GM20431 (cell line): ENCODE data around the gene RNU11.
"Not testable (repeated sequence)": the region's sequence is repeated elsewhere in the genome, so short reads cannot be mapped to it uniquely, and the experiment has no call there.

Source experiments
- in situ Hi-C: fragments of 300-500 bp; cut with MseI, MboI; formaldehyde crosslinking; loops from one replicate; pipeline ENCODE4 v1.15.0; 2020; ENCODE audit warnings: low sequenced_read_pairs; ENCODE audit not compliant: unreplicated experiment

RNU11 gene

GRCh38 chr1:28648474-28649198, at the start of gene RNU11:
TSS of gene RNU11 (plus strand) at chr1:28648600.
- in situ Hi-C loops, result no loop called here

DNA sequence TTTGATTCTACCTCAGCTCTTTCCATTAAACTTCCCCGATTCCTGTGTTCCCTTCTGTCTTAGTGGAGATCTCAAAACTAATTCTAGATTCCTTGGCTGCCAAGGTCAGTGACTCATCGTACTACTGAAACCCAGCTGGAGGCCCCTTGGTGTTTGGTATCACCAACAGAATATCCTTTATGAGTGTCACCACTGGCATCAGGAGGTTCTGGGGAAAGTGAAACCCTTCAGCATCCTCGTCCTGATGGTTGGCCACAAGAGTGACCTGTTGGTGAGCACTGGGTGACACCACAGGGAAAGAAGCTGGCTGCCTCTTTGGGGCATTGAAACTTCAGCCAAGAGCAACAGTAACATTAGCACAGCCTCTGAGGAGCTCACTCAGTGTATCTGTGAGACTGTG, 46.7 kb upstream of the RNU11 start:
- in situ Hi-C loops, result loop anchor here (10.0 to 25.0 kb wide), 2 partner anchors 77 to 189 kb away; no protein-coding TSS in a partner anchor

- in situ Hi-C loops, result loop anchor here (10.0 to 25.0 kb wide), 2 partner anchors 78 to 190 kb away; no protein-coding TSS in a partner anchor
Measured at GRCh38 chr1:28602536-28603439, 45.6 kb upstream of the RNU11 start.

DNA sequence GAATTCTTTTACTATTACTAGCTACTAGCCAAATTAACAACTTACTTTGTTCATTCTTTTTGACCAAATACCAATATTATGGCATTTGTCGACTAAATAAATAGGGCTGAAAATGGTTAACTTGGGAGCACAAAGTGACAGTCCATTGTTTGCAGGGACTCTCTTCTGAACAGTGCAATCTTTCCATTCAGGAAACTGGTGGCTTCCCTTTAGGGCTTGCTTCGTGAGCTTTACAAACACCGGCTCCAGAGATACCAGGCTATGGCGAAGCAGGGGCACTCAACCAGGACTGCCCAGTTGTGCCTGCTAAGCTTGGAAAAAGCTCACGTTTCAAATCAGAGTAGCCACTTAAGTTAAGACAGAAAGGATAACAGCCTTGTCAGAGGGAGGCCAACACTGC, 44.0 kb upstream of the RNU11 start:
- in situ Hi-C loops, result loop anchor here (10.0 to 25.0 kb wide), 2 partner anchors 80 to 192 kb away; no protein-coding TSS in a partner anchor

DNA sequence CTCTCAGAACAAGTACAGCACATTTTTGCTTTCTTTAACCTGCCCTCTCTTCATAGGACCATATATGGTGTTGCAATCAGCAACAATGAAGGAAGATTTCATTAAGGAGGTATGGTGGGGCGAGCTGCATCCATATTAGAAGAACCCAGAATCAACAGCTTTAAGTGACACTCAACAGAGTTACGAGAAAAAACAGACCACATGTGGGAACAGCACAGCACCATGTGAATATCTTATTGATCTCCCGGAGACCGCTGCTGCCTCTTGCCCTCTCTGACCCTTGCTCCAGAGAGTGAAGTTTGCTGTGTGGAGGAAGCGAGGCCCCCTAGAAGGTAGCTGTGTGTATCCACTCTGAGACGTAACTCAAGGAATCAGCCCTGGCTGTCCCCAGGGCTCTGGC, 43.4 kb upstream of the RNU11 start:
- in situ Hi-C loops, result loop anchor here (10.0 to 25.0 kb wide), 2 partner anchors 80 to 193 kb away; no protein-coding TSS in a partner anchor

DNA sequence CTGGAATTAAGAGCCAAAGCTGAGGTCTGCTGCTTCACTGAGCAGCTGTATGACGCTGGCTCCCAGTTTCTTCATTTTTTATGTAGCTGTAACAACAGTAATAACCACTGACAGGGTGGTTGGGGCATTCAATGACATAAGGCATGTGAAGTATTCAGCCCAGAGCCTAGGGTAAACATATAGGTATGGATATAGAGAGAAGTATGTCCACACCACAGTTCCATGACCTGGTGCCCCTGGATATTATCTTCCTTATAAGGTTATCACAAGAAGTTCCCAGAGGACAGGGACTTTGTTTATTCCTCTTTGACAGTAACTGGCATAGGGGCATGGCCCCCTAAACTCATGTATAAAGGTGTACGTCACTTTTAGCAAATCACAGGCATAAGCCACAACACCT, 41.6 kb upstream of the RNU11 start:
- in situ Hi-C loops, result loop anchor here (10.0 to 25.0 kb wide), 2 partner anchors 82 to 194 kb away; no protein-coding TSS in a partner anchor

- in situ Hi-C loops, result loop anchor here (25.0 kb wide), 1 partner anchor 201 kb away; no protein-coding TSS in a partner anchor
Measured at GRCh38 chr1:28613175-28613574, 35.2 kb upstream of the RNU11 start.

- in situ Hi-C loops, result no loop called here
Measured at GRCh38 chr1:28631713-28632112, 16.7 kb upstream of the RNU11 start.

GRCh38 chr1:28632560-28632959, 15.8 kb upstream of the RNU11 start:
- in situ Hi-C loops, result no loop called here

DNA sequence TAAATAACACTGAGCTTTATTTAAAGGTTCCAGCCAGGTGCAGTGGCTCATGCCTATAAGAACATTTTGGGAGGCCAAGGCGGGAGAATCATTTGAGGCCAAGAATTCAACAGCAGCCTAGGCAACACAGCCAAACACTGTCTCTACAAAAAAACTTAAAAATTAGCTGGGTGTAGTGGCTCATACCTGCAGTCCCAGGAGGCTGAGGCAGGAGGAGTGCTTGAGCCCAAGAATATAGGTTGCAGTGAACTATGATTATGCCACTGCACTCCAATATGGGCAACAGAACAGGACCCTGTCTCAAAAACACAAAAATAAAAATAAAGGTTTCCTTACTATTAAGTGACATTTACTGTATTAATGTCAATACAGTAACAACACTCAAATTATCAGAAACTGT, 7.6 kb upstream of the RNU11 start:
- in situ Hi-C loops, result no loop called here

- in situ Hi-C loops, result no loop called here
Measured at GRCh38 chr1:28642056-28642846, 6.1 kb upstream of the RNU11 start.

- in situ Hi-C loops, result no loop called here
Measured at GRCh38 chr1:28642847-28643635, 5.4 kb upstream of the RNU11 start, which contains the start of gene TAF12. TSS of gene TAF12 (minus strand) at chr1:28643067. CDS start at chr1:28622081, 20,986 bp downstream.

DNA sequence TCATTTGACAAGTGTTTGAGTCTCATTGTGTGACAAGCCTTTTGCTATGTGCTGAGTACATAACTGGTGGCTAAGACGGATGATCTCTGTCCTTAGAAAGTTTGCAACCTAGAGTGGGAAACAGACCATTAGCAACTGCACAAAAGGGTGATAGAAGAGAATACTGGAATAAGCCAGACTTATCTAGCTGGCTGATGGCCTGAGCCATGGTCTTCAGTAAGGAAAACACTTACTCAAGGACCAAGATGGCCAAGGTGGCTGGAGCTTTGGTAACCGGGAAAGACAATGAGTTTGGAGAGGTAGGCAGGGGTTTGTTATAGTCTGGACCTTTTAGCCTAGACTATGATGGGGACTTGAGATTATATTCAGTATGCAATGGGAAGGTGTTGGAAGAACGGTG, 3.9 kb upstream of the RNU11 start:
- in situ Hi-C loops, result no loop called here

DNA sequence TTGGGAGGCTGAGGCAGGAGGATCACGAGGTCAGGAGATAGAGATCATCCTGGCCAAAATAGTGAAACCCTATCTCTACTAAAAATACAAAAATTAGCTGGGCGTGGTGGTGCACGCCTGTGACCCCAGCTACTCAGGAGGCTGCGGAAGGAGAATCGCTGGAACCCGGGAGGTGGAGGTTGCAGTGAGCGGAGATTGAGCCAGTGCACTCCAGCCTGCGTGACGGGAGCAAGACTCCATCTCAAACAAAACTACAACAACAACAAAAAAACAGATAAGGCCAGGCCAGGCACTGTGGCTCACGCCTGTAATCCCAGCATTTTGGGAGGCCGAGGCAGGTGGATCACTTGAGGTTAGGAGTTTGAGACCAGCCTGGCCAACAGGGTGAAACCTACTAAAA, 3.0 kb upstream of the RNU11 start:
- in situ Hi-C loops, result not testable (repeated sequence)

DNA sequence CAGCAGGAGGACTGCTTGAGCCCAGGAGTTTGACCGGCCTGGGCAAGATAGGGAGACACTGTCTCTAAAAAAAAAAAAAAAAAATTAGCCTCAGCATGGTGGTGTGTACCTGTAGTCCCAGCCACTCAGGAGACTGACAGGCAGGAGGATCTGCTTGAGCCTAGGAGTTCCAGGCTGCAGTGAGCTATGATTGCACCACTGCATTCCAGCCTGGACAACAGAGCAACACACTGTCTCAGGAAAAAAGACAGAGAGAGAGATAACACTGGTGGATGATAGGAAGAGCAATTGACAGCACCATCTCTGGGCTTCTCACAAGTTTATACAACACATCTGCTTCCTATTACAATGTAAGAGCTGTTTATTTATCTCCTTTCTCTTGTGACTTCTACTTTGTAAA, 2.4 kb upstream of the RNU11 start:
- in situ Hi-C loops, result no loop called here

DNA sequence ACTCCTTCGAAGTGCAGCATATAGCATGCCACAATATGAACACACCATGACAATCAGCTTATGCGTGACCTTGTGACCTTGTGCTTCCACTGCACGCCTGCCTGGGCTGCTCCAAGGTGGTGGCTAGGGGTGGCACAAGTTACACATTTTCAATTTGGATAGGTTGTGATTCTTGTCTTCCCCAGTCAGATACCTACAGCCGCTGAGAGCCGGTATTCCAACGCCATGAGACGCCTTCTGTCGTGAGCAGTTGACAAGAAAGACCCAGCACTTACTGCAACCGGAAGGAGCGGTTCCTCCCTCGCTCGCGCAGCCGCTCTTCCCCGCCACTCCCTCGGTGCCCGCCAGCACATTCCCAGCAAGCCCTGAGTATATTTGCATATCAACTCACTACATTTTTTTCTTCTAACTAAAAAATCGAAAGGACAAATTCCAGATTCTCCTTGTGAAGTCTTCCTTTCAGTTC, 359 bp upstream of the RNU11 start:
- in situ Hi-C loops, result no loop called here

DNA sequence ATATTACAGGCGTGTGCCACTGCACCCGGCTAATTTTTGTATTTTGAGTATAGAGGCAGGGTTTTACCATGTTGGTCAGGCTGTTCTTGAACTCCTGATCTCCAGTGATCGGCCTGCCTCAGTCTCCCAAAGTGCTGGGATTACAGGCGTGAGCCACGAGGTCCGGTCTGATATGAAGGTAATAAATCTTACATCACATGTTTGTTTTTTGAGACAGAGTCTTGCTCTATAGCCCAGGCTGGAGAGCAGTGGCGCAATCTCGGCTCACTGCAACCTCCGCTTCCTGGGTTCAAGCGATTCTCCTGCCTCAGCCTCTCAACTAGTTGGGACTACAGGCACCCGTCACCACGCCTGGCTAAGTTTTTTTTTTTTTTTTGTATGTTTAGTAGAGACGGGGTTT, 4.7 kb downstream of the RNU11 start:
- in situ Hi-C loops, result not testable (repeated sequence)

GRCh38 chr1:28653870-28654269, 5.5 kb downstream of the RNU11 start:
- in situ Hi-C loops, result not testable (repeated sequence)
